SU-DHL-6 (cell line): ENCODE data around the gene C2CD2L.
A peak's percentile ranks its signal among the peaks of the same experiment; 100 is the strongest.

Experiments used
- CTCF ChIP-seq: fragments of 200-600 bp; sonication (generic); IDR thresholded peaks from one replicate; pipeline ENCODE4 v1.5.1; 2017; ENCODE audit warnings: antibody characterized with exemption, mild to moderate bottlenecking, low read length, moderate library complexity; ENCODE audit not compliant: insufficient read depth, poor library complexity, severe bottlenecking
- EZH2phosphoT487 ChIP-seq: fragments of 200-600 bp; sonication (generic), shearing (Covaris generic); conservative IDR thresholded peaks from 2 replicates; pipeline ENCODE4 v1.6.1; 2018; ENCODE audit warnings: mild to moderate bottlenecking, antibody characterized with exemption, low read length, moderate library complexity, mixed read lengths

GRCh38 chr11:119065369-119065768 lies 41.8 kb upstream of the C2CD2L start:
- TF ChIP-seq CTCF: peak; percentile 38
- no peak for TF ChIP-seq EZH2phosphoT487
